OCI-LY1 (cell line): ENCODE results near the gene FBLIM1.

Experiments
- EZH2 ChIP-seq: fragments of 200-600 bp; sonication (generic), shearing (Covaris generic); IDR thresholded peaks from 2 replicates; pipeline ENCODE4 v1.8.0; 2017; ENCODE audit warnings: borderline replicate concordance, mixed run types, mild to moderate bottlenecking, antibody characterized with exemption, low read length, moderate library complexity, mixed read lengths
- TF ChIP-seq, protein P1 (sequence below): fragments of 200-600 bp; sonication (generic), shearing (Covaris generic); IDR thresholded peaks from 2 replicates; pipeline ENCODE4 v1.5.1; 2017; ENCODE audit warnings: mild to moderate bottlenecking, antibody characterized with exemption, low read length, moderate library complexity, mixed read lengths

DNA sequence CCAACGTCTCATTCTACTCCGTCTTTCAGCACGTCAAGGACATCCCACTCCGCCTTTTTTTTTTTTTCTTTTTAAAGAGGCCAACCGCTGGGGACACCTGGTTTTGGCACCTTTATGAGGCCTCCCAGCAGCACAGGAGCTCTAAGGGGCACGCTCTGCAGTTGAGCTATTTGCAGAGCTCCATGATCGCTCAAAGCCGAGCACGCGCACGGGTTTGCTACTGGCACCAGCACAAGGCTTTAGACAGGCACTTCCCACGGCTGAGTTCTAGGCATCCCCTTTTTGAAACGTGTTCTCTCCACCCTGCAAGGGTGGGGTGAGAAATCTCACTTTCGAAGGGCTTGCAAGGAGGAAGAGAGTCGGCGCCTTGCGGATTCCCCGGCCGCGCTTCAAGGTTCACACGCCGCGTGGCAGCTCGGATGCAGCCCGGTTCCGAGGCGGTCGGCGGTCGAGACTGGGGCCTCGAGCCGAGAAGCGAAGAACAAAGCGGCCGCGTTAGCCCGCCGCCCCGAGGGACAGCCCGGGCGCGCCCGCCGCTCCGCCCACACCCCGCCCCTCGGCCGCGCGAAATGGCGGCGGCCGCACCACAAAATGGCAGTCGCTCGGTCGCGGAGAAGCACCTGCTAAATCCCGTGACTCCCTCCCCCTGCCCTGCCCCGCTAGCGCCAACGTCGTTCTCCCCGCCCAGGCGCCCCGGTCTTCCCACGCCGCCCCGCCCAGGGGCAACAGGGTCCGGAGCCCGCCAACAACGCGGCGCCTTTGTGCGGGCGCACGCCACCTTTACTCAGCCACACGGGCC is 76.0 kb downstream of the FBLIM1 start:
- TF ChIP-seq, protein P1, sequence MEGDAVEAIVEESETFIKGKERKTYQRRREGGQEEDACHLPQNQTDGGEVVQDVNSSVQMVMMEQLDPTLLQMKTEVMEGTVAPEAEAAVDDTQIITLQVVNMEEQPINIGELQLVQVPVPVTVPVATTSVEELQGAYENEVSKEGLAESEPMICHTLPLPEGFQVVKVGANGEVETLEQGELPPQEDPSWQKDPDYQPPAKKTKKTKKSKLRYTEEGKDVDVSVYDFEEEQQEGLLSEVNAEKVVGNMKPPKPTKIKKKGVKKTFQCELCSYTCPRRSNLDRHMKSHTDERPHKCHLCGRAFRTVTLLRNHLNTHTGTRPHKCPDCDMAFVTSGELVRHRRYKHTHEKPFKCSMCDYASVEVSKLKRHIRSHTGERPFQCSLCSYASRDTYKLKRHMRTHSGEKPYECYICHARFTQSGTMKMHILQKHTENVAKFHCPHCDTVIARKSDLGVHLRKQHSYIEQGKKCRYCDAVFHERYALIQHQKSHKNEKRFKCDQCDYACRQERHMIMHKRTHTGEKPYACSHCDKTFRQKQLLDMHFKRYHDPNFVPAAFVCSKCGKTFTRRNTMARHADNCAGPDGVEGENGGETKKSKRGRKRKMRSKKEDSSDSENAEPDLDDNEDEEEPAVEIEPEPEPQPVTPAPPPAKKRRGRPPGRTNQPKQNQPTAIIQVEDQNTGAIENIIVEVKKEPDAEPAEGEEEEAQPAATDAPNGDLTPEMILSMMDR: no peak
- no peak for TF ChIP-seq EZH2
